CD4-positive, alpha-beta T cell (primary cell): ENCODE data around the gene SERPIND1. TPM values are rescaled to one million over a fixed set of nuclear protein-coding genes. Genes with fewer than 3 reads are reported as not detected.

Experiments used
- ATAC-seq: fragments of 200-7000 bp; cut with Tn5 transposase; one replicate; pipeline ENCODE4 v1.10.0; 2022; ENCODE audit warnings: mild to moderate bottlenecking; ENCODE audit not compliant: poor library complexity
- CTCF ChIA-PET: fragments of 350-600 bp; sonication (Branson Sonifier 250); formaldehyde crosslinking; loops from one replicate; lab custom pipeline; 2021; ENCODE audit warnings: antibody characterized with exemption, inconsistent platforms; lab: Charles Lee
- POLR2A ChIA-PET: fragments of 350-600 bp; sonication (Branson Sonifier 250); formaldehyde crosslinking; loops from one replicate; lab custom pipeline; 2021; ENCODE audit warnings: antibody characterized with exemption, inconsistent platforms; lab: Charles Lee
- DNase-seq, 14 experiments: peaks; one replicate each; pipeline ENCODE4 v3.0.0-alpha.2; 2013 to 2020; ENCODE audit warnings: mixed read lengths in 2 of 14
- H3K27ac ChIP-seq, 2 donors: one replicate each; pipeline versions ENCODE4 v1.5.1 to v1.7.0; 2013; ENCODE audit warnings: low read length in 2 of 2, low read depth in 1 of 2, mild to moderate bottlenecking in 1 of 2
- H3K27me3 ChIP-seq, 2 experiments: 1 replicate in 1 of 2; 2 replicates in 1 of 2; pipeline versions ENCODE4 v1.6.1 to v1.7.0; 2013; ENCODE audit warnings: low read length in 2 of 2, control low read depth in 1 of 2, mild to moderate bottlenecking in 1 of 2, moderate library complexity in 1 of 2; ENCODE audit not compliant: insufficient read depth in 2 of 2, control insufficient read depth in 1 of 2
- H3K36me3 ChIP-seq: one replicate; pipeline ENCODE4 v1.6.1; 2013; ENCODE audit warnings: low read length, control low read depth; ENCODE audit not compliant: insufficient read depth
- H3K4me1 ChIP-seq: one replicate; pipeline ENCODE4 v1.6.1; 2013; ENCODE audit warnings: low read length, control low read depth; ENCODE audit not compliant: insufficient read depth
- H3K4me3 ChIP-seq: one replicate; pipeline ENCODE4 v1.5.1; 2013; ENCODE audit warnings: mild to moderate bottlenecking, low read length, moderate library complexity
- H3K9me3 ChIP-seq, 2 experiments: 1 replicate in 1 of 2; 2 replicates in 1 of 2; pipeline versions ENCODE4 v1.6.1 to v1.7.0; 2013; ENCODE audit warnings: low read length in 2 of 2, mild to moderate bottlenecking in 2 of 2, control low read depth in 1 of 2, moderate library complexity in 1 of 2; ENCODE audit not compliant: control insufficient read depth in 1 of 2, insufficient read depth in 1 of 2
- H3K27ac Mint-ChIP-seq: one replicate; pipeline ENCODE4 v1.8.0; 2020; ENCODE audit warnings: mixed read lengths
- H3K27me3 Mint-ChIP-seq: one replicate; pipeline ENCODE4 v1.8.0; 2021; ENCODE audit warnings: mixed read lengths
- H3K36me3 Mint-ChIP-seq: one replicate; pipeline ENCODE4 v1.8.0; 2021; ENCODE audit warnings: low read depth, mixed read lengths
- H3K4me1 Mint-ChIP-seq: one replicate; pipeline ENCODE4 v1.8.0; 2021; ENCODE audit warnings: low read depth, mixed read lengths
- H3K4me3 Mint-ChIP-seq: one replicate; pipeline ENCODE4 v1.8.0; 2020; ENCODE audit warnings: mild to moderate bottlenecking, mixed read lengths
- H3K9me3 Mint-ChIP-seq: one replicate; pipeline ENCODE4 v1.8.0; 2020; ENCODE audit warnings: mixed read lengths
- CTCF ChIP-seq: fragments of 200-600 bp; IDR thresholded peaks from one replicate; pipeline ENCODE4 v1.8.0; 2022; ENCODE audit warnings: antibody characterized with exemption, mild to moderate bottlenecking
- intact Hi-C, 2 experiments: fragments of 100-400 bp; cut with DNase I in 1 of 2; cut with micrococcal nuclease in 1 of 2; formaldehyde crosslinking; loops; one replicate each; pipeline versions ENCODE4 v1.15.1 to v1.9.0; 2023 to 2025; cut with DNase I, micrococcal nuclease
- total RNA-seq, 174 experiments: library from RNA in 2 of 174; stranded (reverse) in 2 of 174; gene quantifications; one replicate each; pipeline ENCODE4 v1.2.3 and lab custom pipeline; 2021 to 2026

SERPIND1 gene
- total RNA-seq, 2 experiments from 2014 or later: not detected

- no peaks in the 10 kb centered on the region for H3K27me3 ChIP-seq
- intact Hi-C loops: no loop called here
- Mint-ChIP-seq H3K36me3 (peaks cover 76% of the 10 kb centered on the region), H3K4me3 (no peak overlapping the region), H3K4me1 (no peaks in the 10 kb centered on the region), H3K9me3 (no peaks in the 10 kb centered on the region), H3K27ac (no peak overlapping the region), H3K27me3 (no peaks in the 10 kb centered on the region)
- no peak for TF ChIP-seq CTCF
- DNase-seq (no peak), ATAC-seq (no peak)
- no peak overlapping the region for H3K4me3 ChIP-seq
- ChIA-PET CTCF (interaction anchor here (1.7 kb wide), 1 partner anchor 10 kb away, joined by 6 read pairs; no protein-coding TSS in a partner anchor), POLR2A (no interaction called here)
- H3K36me3 ChIP-seq: peaks cover 68% of the 10 kb centered on the region
- no peak overlapping the region for H3K27ac ChIP-seq
- no peaks in the 10 kb centered on the region for H3K9me3 ChIP-seq
- H3K4me1 ChIP-seq: no peaks in the 10 kb centered on the region
Measured at GRCh38 chr22:20752104-20752741, 21.7 kb upstream of the SERPIND1 start.

GRCh38 chr22:20752873-20753272 is 21.0 kb upstream of the SERPIND1 start:
- ChIA-PET POLR2A (no interaction called here), CTCF (interaction anchor here (1.7 kb wide), 1 partner anchor 11 kb away, joined by 6 read pairs; no protein-coding TSS in a partner anchor)
- intact Hi-C loops: no loop called here
- TF ChIP-seq CTCF: no peak
- DNase-seq (no peak), ATAC-seq (no peak)
- Histone ChIP-seq H3K36me3 (peaks cover 65% of the 10 kb centered on the region), H3K4me1 (no peaks in the 10 kb centered on the region), H3K27ac (no peak overlapping the region), H3K27me3 (no peaks in the 10 kb centered on the region), H3K9me3 (no peaks in the 10 kb centered on the region), H3K4me3 (no peak overlapping the region)
- H3K4me3 Mint-ChIP-seq: no peak overlapping the region
- H3K27ac Mint-ChIP-seq: no peak overlapping the region
- no peaks in the 10 kb centered on the region for H3K4me1 Mint-ChIP-seq
- H3K36me3 Mint-ChIP-seq: peaks cover 75% of the 10 kb centered on the region
- H3K9me3 Mint-ChIP-seq: no peaks in the 10 kb centered on the region
- H3K27me3 Mint-ChIP-seq: no peaks in the 10 kb centered on the region

GRCh38 chr22:20756846-20757245 is 17.1 kb upstream of the SERPIND1 start:
- H3K27ac ChIP-seq: no peak overlapping the region
- H3K27me3 ChIP-seq: no peaks in the 10 kb centered on the region
- Mint-ChIP-seq H3K9me3 (no peaks in the 10 kb centered on the region), H3K27ac (no peak overlapping the region), H3K27me3 (no peaks in the 10 kb centered on the region), H3K36me3 (peaks cover 66% of the 10 kb centered on the region), H3K4me1 (no peaks in the 10 kb centered on the region), H3K4me3 (no peak overlapping the region)
- TF ChIP-seq CTCF: no peak
- intact Hi-C loops: no loop called here
- H3K9me3 ChIP-seq: no peaks in the 10 kb centered on the region
- POLR2A ChIA-PET: no interaction called here
- H3K36me3 ChIP-seq: peaks cover 53% of the 10 kb centered on the region
- H3K4me1 ChIP-seq: no peaks in the 10 kb centered on the region
- ATAC-seq (no peak), DNase-seq (no peak)
- H3K4me3 ChIP-seq: no peak overlapping the region
- CTCF ChIA-PET: no interaction called here
